Measurements from ENCODE around the gene LIN7A. TPM values are rescaled to one million over a fixed set of nuclear protein-coding genes. Genes with fewer than 3 reads are reported as not detected.
"Not testable (repeated sequence)": the region's sequence is repeated elsewhere in the genome, so short reads cannot be mapped to it uniquely, and the experiment has no call there.

The LIN7A gene
- total RNA-seq, 2 experiments from 2014 or later = not detected

DNA sequence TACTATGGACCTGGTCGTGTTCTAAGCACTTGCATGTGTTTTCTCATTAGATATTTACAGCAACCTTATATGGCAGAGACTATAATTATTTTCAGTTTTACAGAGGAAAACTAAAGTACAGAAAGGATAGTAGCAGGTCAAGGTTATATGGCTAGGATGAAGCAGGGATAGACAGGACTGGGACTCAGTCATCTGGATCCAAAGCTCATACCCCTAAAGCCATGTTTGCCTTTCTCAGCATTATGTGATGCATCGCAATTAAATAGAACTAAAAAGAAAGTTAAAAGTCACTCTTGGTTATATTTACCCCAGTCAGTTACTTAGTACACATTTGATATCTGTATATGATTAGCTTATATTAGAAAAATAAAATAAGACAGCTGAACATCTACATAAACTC, 13.3 kb downstream of the LIN7A start:
- CTCF ChIA-PET = no interaction called here

DNA sequence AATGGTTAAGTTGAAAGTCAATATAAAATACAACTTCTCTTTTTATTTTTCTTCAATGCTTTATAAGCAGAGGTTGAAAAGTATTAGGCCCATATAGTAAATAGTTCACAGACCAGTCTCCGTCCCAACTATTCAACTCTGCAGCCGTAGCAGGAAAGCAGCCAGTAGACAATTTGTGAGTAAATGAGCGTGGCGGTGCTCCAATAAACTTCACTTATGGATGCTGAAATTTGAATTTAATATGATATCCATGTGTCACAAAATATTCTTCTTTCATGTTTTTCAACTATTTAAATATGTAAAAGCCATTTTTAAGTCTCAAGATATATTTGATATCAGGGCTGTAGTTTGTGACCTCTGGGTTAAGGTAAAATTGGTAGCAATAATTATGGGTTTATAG, 17.7 kb downstream of the LIN7A start:
- ChIA-PET CTCF (no interaction called here), POLR2A (no interaction called here)

More for the DNA sequence above, 13.3 kb downstream of the LIN7A start:
- POLR2A ChIA-PET = no interaction called here

DNA sequence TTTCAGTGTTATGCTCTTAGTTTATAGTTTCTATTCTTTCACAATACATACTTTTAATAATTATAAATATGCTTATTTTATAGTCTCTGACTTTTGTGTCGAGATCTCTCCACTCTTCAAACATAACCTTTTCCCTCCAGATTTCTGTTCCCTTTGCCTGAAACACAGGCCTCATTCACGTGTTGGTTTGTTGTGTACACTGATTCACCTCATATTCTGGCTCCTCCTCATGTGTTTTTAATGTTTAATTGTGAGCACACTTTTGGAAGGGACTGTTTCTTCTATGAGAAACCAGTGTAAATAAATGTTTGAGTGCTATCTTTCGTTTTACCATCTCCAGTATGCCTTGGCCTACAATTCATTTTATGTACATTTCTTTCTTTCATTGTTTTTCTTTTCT, 20.1 kb downstream of the LIN7A start:
- POLR2A ChIA-PET = no interaction called here
- CTCF ChIA-PET = no interaction called here

DNA sequence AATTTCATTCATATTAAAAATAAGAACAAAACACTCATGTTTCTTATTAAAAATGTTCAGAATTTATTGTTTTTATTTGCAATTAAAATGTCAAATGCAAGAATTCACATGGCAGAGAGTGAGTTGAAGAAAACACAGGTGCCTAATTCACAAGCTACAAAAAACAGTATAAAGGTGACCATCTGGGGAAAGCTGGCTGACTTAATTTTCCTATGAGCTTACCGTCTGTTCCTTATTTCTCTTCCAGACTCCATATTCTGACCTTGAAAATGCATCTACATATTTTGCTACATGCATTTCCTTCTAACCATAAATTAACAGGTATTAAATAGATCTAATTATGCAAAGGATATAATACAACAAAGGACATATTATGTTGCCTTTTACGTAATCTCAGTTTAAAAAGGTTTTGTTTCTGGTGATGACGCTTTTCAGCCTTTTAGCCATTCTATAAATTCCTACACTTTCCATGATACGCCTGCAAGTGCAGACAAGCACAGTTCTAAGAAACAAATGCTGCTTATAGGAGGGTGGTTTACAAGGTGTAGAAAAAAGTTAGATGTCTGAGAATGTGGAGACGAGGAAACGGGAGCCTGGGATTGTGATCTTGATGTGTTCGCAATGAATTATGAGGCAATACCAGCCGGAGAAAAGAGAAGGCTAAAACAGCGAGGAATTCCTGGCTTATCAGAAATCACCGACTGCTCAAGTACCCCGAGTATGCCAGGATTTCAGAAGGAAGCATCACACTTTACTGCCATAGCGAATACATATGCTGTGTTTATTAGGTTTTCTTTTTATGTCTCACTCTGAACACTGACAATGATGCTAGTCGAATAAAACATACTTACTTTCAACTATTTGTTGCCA, 24.6 kb downstream of the LIN7A start:
- ChIA-PET POLR2A (no interaction called here), CTCF (no interaction called here)

- POLR2A ChIA-PET = no interaction called here
- CTCF ChIA-PET = no interaction called here
Observed at GRCh38 chr12:80909370-80909769, 28.4 kb downstream of the LIN7A start.

- ChIA-PET CTCF (no interaction called here), POLR2A (no interaction called here)
Observed at GRCh38 chr12:80902711-80903110, 35.0 kb downstream of the LIN7A start.

DNA sequence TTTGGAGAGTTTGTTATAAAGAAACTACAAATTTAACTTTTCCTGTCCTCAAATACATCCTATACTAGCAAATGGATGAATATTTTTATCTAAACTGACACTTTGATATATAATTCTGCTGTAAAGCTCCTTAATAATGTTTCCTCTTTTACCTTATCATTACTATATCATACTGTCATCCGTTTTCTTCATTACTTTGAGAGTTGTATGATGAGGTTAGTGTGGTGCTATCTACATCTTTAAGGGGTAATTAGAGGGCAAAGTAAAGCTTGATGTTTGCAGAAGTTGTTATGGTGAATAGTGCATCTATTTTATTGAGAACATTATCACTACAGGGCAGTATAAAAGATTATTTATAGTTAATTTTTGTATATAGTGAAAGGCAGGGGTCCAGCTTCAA, 36.1 kb downstream of the LIN7A start:
- POLR2A ChIA-PET = no interaction called here
- CTCF ChIA-PET = no interaction called here

GRCh38 chr12:80895240-80895639, 42.5 kb downstream of the LIN7A start:
- CTCF ChIA-PET = no interaction called here
- POLR2A ChIA-PET = no interaction called here

GRCh38 chr12:80894179-80894578, 43.6 kb downstream of the LIN7A start:
- CTCF ChIA-PET = no interaction called here
- POLR2A ChIA-PET = no interaction called here

GRCh38 chr12:80892597-80893445, 44.9 kb downstream of the LIN7A start:
- ChIA-PET POLR2A (no interaction called here), CTCF (no interaction called here)

DNA sequence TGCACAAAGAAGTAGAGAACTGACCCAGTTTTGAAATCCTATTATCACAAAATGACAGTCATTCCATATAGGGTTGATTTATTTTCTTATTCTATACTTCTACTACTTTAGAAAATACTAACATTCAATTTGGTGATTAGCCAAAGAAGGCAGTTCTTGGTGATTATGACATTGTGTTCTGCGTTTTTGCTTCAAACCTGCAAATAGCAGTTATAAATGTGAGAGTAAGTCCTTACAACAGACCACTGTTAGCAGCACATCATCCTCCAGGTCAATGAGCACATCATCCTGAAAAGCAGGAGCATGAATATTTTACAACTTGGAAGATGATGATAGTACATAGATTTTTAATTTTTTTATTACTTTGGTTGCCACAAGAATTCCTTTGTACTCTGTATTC, 53.1 kb downstream of the LIN7A start:
- ChIA-PET POLR2A (no interaction called here), CTCF (no interaction called here)

- ChIA-PET POLR2A (no interaction called here), CTCF (no interaction called here)
Observed at GRCh38 chr12:80881106-80881505, 56.6 kb downstream of the LIN7A start.

GRCh38 chr12:80878452-80878851, 59.3 kb downstream of the LIN7A start:
- CTCF ChIA-PET, POLR2A ChIA-PET: not testable (repeated sequence)

DNA sequence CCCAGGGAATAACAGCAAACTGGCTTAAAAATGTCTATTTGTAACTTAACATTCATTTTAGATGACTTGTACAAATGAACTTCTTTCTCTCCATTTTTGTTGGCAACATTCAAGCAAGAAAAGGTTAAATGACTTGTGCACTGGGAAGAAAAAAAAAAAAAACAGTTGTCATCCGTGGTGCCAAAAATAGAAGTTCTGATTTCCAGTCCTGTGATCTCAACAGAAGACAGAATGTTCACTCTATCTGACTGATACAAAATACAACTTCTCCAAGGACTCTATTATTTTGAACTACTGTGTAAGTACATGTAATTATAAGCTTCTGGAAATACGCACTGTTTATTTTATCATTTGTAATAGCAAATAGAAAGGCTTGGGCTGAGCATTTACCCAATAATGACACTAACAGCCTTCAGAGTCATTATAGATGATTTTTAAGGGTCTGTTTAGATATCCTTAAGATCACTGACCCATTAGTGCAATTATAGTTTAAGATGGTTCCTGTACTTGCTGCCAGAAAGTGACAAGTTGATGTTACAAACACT, 59.9 kb downstream of the LIN7A start:
- POLR2A ChIA-PET = no interaction called here
- CTCF ChIA-PET = no interaction called here

DNA sequence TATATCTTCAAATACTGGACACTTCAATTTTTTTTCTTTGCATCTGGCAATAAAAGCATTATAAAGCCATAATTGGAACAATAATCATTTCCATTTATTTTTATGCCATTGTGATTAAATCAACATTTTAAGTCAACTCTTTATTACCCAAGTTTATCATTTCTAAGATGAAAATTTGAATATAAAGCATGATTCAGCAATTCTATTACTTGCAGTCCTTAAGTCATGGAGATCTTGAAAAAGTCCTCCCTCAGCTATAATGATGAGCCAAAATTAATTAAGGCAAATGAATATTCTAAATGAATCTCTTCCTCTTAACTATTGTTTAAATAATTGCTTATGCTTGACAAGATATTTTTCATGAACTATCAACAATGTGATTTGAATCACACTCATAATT, 65.7 kb downstream of the LIN7A start:
- CTCF ChIA-PET = no interaction called here
- POLR2A ChIA-PET = no interaction called here

DNA sequence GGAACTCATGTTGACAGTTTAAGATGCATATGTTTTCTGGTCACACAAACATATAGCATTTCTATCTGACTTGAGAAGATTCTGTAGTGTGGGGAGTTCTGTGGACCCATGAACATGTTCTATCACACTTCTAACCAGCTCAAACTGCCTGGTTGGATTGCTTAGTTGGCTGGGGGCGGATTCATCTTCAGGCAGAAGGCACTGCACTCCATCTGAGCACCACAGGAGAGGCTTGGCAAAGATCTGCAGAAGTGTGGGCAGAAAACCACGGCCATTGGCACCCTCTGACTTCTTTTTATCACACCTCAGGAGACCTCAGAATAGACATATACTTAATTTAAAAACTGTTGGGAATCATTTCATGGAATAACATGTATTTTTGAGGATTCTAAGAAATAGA, 68.5 kb downstream of the LIN7A start:
- ChIA-PET POLR2A (no interaction called here), CTCF (no interaction called here)

DNA sequence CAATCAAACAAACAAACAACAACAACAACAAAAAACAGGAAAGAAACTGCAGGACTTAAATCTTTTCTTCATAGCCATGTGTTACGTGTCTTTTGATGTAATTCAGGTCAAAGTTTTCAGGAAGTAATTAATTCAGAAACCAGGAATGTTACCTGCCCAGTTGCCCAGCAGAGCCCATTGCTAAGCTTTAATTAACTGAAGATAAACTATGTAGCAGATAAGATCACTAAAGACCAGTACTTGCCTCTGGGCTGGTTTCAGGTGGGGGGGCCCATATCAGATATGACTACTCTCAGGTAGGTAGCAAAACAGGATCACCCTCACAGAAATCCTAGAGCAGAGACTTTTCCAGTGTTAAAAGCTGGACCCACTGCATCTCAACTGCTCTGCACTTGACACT, 69.2 kb downstream of the LIN7A start:
- POLR2A ChIA-PET = no interaction called here
- CTCF ChIA-PET = no interaction called here

DNA sequence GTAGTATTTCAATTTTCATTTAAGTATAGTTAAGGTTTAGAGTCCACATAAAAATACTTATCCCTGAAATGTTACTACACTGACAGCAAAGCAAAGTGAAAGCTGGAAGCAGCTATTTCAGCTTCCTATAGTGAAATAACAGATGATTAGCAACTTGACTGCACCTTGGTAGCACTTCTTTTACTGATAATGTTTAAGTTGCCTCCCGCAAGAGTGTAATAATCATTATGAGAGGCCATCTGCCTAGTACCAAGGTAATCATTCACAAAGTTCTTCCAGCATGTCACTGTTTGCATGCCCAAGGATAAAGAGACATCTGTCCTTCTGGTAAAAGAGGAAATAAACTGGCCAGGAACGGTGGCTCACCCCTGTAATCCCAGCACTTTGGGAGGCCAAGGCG, 69.8 kb downstream of the LIN7A start:
- ChIA-PET POLR2A (no interaction called here), CTCF (no interaction called here)

GRCh38 chr12:80864046-80864735, 73.5 kb downstream of the LIN7A start:
- POLR2A ChIA-PET = no interaction called here

DNA sequence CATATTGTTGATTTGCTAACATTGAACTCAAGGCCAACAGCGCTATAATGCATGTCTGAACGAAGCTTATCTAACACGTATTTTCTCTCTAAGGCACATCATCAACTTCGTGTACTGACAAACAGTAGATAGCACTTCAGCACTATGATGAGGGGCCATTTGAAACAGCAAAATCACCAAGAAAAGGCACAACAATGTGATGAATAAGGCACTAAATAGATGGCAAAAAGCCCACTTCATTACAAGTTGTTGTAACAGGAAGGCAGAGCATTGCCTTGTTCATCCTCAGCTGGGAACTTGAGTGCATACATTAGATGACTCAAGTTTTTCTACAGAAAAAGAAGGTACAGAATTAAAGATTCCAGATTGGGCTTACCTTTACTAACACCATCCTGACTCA, 75.2 kb downstream of the LIN7A start:
- CTCF ChIA-PET = no interaction called here
- POLR2A ChIA-PET = no interaction called here

More at GRCh38 chr12:80864046-80864735, 73.5 kb downstream of the LIN7A start:
- CTCF ChIA-PET = no interaction called here

Data from activated CD8-positive, alpha-beta memory T cell treated with anti-CD3 and anti-CD28 coated beads for 36 hours (primary cell).